HepG2 (cell line): ENCODE data around the gene GADD45A. TPM values are rescaled to one million over a fixed set of nuclear protein-coding genes. Genes with fewer than 3 reads are reported as not detected.

Experiments
- ATAC-seq: fragments of 200-7000 bp; cut with Tn5 transposase; 3 replicates; pipeline ENCODE4 v1.9.1; 2020; ENCODE audit warnings: mild to moderate bottlenecking, moderate library complexity
- BruUV-seq: library from RNA; stranded (reverse); fragments of 400-500 nt; replicated peaks from 2 replicates; lab custom pipeline; 2021; lab: Mats Ljungman, UMichigan
- CTCF ChIA-PET: fragments of 300-600 bp; formaldehyde crosslinking; extraction: SDS; loops from one replicate; lab custom pipeline; 2021; ENCODE audit warnings: low total read pairs, inconsistent platforms, low intra/inter-chr PET ratio; lab: Yijun Ruan, JAX
- POLR2A ChIA-PET: fragments of 350-600 bp; sonication (Branson Sonifier 250); formaldehyde crosslinking; loops from one replicate; lab custom pipeline; 2020; ENCODE audit warnings: antibody characterized with exemption, inconsistent platforms; lab: Yijun Ruan, JAX
- DNase-seq: peaks from one replicate; pipeline ENCODE4 v3.0.0-alpha.2; 2015; ENCODE audit warnings: low spot score
- FAIRE-seq: peaks from 3 replicates; lab custom pipeline; 2011; peaks lifted over from hg19 to GRCh38; lab: Jason Lieb, UNC
- H2AFZ ChIP-seq: one replicate; pipeline ENCODE4 v1.6.1; 2011; ENCODE audit warnings: low read length, inconsistent platforms
- H3K27ac ChIP-seq: fragments of 300-600 bp; 3 replicates; pipeline ENCODE4 v1.8.0; 2011; ENCODE audit warnings: mixed run types, mild to moderate bottlenecking, mixed read lengths, low read length, inconsistent platforms; ENCODE audit not compliant: insufficient read depth; ENCODE audit errors: extremely low read length
- H3K27me3 ChIP-seq, 2 experiments: fragments of 200-600 bp in 1 of 2; 2 replicates in 1 of 2; 3 replicates in 1 of 2; pipeline versions ENCODE4 v1.6.0 to v1.8.0; 2011; ENCODE audit warnings: low read length in 2 of 2, mild to moderate bottlenecking in 2 of 2, moderate library complexity in 2 of 2, inconsistent platforms in 1 of 2; ENCODE audit not compliant: insufficient read depth in 2 of 2, control insufficient read depth in 1 of 2
- H3K36me3 ChIP-seq, 2 experiments: fragments of 200-600 bp in 1 of 2; replicated peaks in 1 of 2; 2 replicates in 1 of 2; 3 replicates in 1 of 2; pipeline versions ENCODE4 v1.5.1 to v1.8.0; 2011; ENCODE audit warnings: low read length in 2 of 2, inconsistent platforms in 1 of 2; ENCODE audit not compliant: insufficient read depth in 2 of 2, control insufficient read depth in 1 of 2
- H3K4me1 ChIP-seq: 2 replicates; pipeline ENCODE4 v1.5.1; 2012; ENCODE audit warnings: low read length, inconsistent platforms; ENCODE audit not compliant: insufficient read depth
- H3K4me2 ChIP-seq: 2 replicates; pipeline ENCODE4 v1.6.0; 2011; ENCODE audit warnings: low read depth, low read length, inconsistent platforms
- H3K4me3 ChIP-seq, 3 experiments: fragments of 200-600 bp in 1 of 3; sonication (generic), shearing (Covaris generic) in 1 of 3; replicated peaks in 1 of 3; 2 replicates each; pipeline ENCODE4 v1.5.1; 2011 to 2016; ENCODE audit warnings: low read length in 3 of 3, inconsistent platforms in 2 of 3, low read depth in 2 of 3, mild to moderate bottlenecking in 2 of 3, control low read depth in 1 of 3, mixed read lengths in 1 of 3; ENCODE audit not compliant: insufficient read depth in 1 of 3
- H3K79me2 ChIP-seq: one replicate; pipeline ENCODE4 v1.6.1; 2011; ENCODE audit warnings: low read length, inconsistent platforms; ENCODE audit not compliant: insufficient read depth
- H3K9ac ChIP-seq: 2 replicates; pipeline ENCODE4 v1.6.0; 2011; ENCODE audit warnings: mild to moderate bottlenecking, low read depth, low read length, inconsistent platforms; ENCODE audit not compliant: insufficient read depth
- H3K9me3 ChIP-seq: 2 replicates; pipeline ENCODE4 v1.5.1; 2012; ENCODE audit warnings: mild to moderate bottlenecking, low read length
- H4K20me1 ChIP-seq: 2 replicates; pipeline ENCODE4 v1.6.0; 2011; ENCODE audit warnings: inconsistent platforms, mild to moderate bottlenecking, low read length, moderate library complexity; ENCODE audit not compliant: insufficient read depth
- AGO2 ChIP-seq: fragments of 200-400 bp; formaldehyde crosslinking; optimal IDR thresholded peaks from 2 replicates; pipeline ENCODE3; 2017; ENCODE audit warnings: mild to moderate bottlenecking, low read depth, low read length, moderate library complexity
- CENPT ChIP-seq: sonication (generic); formaldehyde crosslinking; IDR thresholded peaks from 2 replicates; pipeline ENCODE4 v1.8.0; 2022; ENCODE audit warnings: low read depth, mild to moderate bottlenecking, moderate library complexity, missing genetic modification reagents
- FOXK1 ChIP-seq: sonication (generic); formaldehyde crosslinking; IDR thresholded peaks from 2 replicates; pipeline ENCODE4 v1.4.0; 2020; ENCODE audit warnings: low read depth, missing genetic modification reagents, borderline replicate concordance
- PHF5A ChIP-seq: IDR thresholded peaks from one replicate; pipeline ENCODE4 v1.6.1; 2018; ENCODE audit warnings: low read depth, missing genetic modification reagents; ENCODE audit not compliant: unreplicated experiment
- POLR2A ChIP-seq, 2 experiments: IDR thresholded peaks; 2 replicates each; pipeline ENCODE4 v1.6.1; 2011; ENCODE audit warnings: low read depth in 2 of 2, low read length in 2 of 2, mild to moderate bottlenecking in 1 of 2, moderate library complexity in 1 of 2; ENCODE audit not compliant: insufficient read depth in 1 of 2
- RBFOX2 ChIP-seq: fragments of 200-400 bp; formaldehyde crosslinking; IDR thresholded peaks from 2 replicates; pipeline ENCODE4 v1.6.1; 2017; ENCODE audit warnings: low read depth, mild to moderate bottlenecking, low read length
- RFXAP ChIP-seq: sonication (generic); formaldehyde crosslinking; IDR thresholded peaks from 2 replicates; pipeline ENCODE4 v1.4.0; 2020; ENCODE audit warnings: missing genetic modification reagents, borderline replicate concordance
- RXRA ChIP-seq: sonication (generic); formaldehyde crosslinking; IDR thresholded peaks from 2 replicates; pipeline ENCODE4 v1.5.1; 2020; ENCODE audit warnings: missing genetic modification reagents
- SOX5 ChIP-seq: IDR thresholded peaks from 2 replicates; pipeline ENCODE4 v1.6.1; 2016; ENCODE audit warnings: borderline replicate concordance
- TBX2 ChIP-seq: sonication (generic); formaldehyde crosslinking; IDR thresholded peaks from 2 replicates; pipeline ENCODE4 v1.5.0; 2020; ENCODE audit warnings: missing genetic modification reagents, mild to moderate bottlenecking, borderline replicate concordance
- TP53 ChIP-seq: sonication (generic); formaldehyde crosslinking; conservative IDR thresholded peaks from 2 replicates; pipeline ENCODE4 v1.4.0; 2020; ENCODE audit warnings: missing genetic modification reagents
- ZNF264 ChIP-seq: sonication (generic); formaldehyde crosslinking; IDR thresholded peaks from 2 replicates; pipeline ENCODE4 v1.4.0; 2020; ENCODE audit warnings: missing genetic modification reagents
- ZNF577 ChIP-seq: sonication (generic); formaldehyde crosslinking; IDR thresholded peaks from 2 replicates; pipeline ENCODE4 v1.4.0; 2020; ENCODE audit warnings: mild to moderate bottlenecking, low read depth, missing genetic modification reagents, borderline replicate concordance
- ZNF615 ChIP-seq: sonication (generic); formaldehyde crosslinking; IDR thresholded peaks from 2 replicates; pipeline ENCODE4 v1.5.0; 2020; ENCODE audit warnings: mild to moderate bottlenecking, missing genetic modification reagents, borderline replicate concordance
- WGBS: methylation state at CpG from one replicate; pipeline ENCODE4 v1.1.6; 2017; ENCODE audit warnings: low lambda C conversion rate; 5-methylcytosine and 5-hydroxymethylcytosine counted together
- in situ Hi-C: cut with HindIII; loops from 2 replicates; pipeline ENCODE4 v1.10.0; 2017; ENCODE audit warnings: low pct_unique_long_range_greater_than_20kb; ENCODE audit not compliant: extremely low pct_ligation_motif_present
- intact Hi-C: fragments of 100-400 bp; cut with micrococcal nuclease; formaldehyde crosslinking; loops from one replicate; pipeline ENCODE4 v1.10.0; 2022; ENCODE audit not compliant: unreplicated experiment
- polyA plus RNA-seq, 8 experiments: library from polyadenylated mRNA; depleted of rRNA in 3 of 8; stranded (reverse) in 7 of 8; unstranded in 1 of 8; fragments of >200 nt; fragmentation: Illumina TruSeq in 4 of 8; extraction: Trizol in 4 of 8; gene quantifications; 2 replicates each; pipeline versions ENCODE4 v1.2.1 to v1.2.3, GENCODE V29; 2011 to 2016; ENCODE audit warnings: low read depth in 4 of 8, missing spikeins in 1 of 8, mixed read lengths in 1 of 8; ENCODE audit not compliant: insufficient read depth in 1 of 8
- total RNA-seq, 5 experiments: library from RNA; depleted of rRNA; stranded (reverse); fragments of >200 nt; fragmentation: Illumina TruSeq; extraction: Trizol; gene quantifications; 2 replicates each; pipeline ENCODE4 v1.2.3, GENCODE V29; 2016; ENCODE audit warnings: low read depth in 1 of 5
- TF ChIP-seq, protein P1 (sequence below): sonication (generic); formaldehyde crosslinking; IDR thresholded peaks from 2 replicates; pipeline ENCODE4 v1.4.0; 2020; ENCODE audit warnings: missing genetic modification reagents
- TF ChIP-seq, protein P2 (sequence below), 2 experiments: sonication (generic) in 1 of 2; formaldehyde crosslinking in 1 of 2; IDR thresholded peaks; 2 replicates each; pipeline versions ENCODE4 v1.5.1 to v1.6.1; 2011 to 2020; ENCODE audit warnings: borderline replicate concordance in 1 of 2, low read depth in 1 of 2, low read length in 1 of 2, mild to moderate bottlenecking in 1 of 2, missing genetic modification reagents in 1 of 2, moderate library complexity in 1 of 2
- TF ChIP-seq, protein P3 (sequence below): sonication (generic); formaldehyde crosslinking; IDR thresholded peaks from 2 replicates; pipeline ENCODE4 v1.5.1; 2020; ENCODE audit warnings: missing genetic modification reagents, mild to moderate bottlenecking, borderline replicate concordance

GADD45A gene
- total and polyA plus RNA-seq, 2 of the 13 experiments (the other 11 are each of a cell fraction or from before 2014, with no cell fraction given) = 33.2 to 46.2 TPM

DNA sequence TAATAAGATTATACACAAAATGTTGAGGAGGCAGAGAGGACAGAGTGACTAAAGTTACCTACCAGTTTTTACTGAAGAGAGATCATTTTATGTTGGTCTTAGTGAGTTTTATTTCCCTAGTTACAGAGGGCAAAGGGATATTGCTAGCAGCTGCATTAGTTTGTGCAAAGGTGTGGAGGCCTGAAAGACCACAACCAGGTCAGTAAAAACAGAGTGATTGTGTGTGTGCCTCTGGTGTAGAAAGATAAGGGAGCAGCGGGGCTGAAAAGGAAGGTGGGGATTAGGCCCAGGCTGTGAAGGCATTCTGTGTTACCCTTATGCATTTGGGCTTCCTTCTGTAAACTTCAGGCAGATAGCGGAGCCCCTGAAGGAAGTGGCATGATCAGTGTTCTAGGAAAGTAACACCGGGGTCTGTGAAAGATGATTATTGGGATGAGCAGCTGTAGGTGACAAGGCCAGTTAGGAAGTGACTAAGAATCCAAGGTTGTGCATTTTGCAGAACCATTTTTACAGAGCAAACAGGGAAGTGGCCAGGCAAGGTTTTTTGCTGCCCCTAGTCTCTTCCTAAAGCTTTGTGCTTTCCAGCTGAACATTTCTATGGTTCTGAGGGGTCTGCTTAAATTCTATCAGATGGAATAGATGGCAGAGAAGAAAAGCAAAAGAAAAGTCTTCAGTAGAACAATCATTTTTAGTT, 3.7 kb downstream of the GADD45A start:
- Histone ChIP-seq H4K20me1 (peaks cover 15% of the 10 kb centered on the region), H3K36me3 (peaks cover 1 to 14% of the 10 kb centered on the region in 2 experiments; a peak in 2 of 5 replicates), H3K4me2 (peak overlapping the region; percentile 96), H3K4me1 (peaks cover 35% of the 10 kb centered on the region), H2AFZ (no peak overlapping the region), H3K9me3 (no peaks in the 10 kb centered on the region), H3K27ac (peak overlapping the region; percentile 6), H3K9ac (no peak overlapping the region), H3K4me3 (no peak overlapping the region; a peak in 1 of 6 replicates), H3K27me3 (no peaks in the 10 kb centered on the region; a peak in 1 of 5 replicates), H3K79me2 (peaks cover 28% of the 10 kb centered on the region)
- FAIRE-seq = no peak
- in situ Hi-C loops (loop anchor here (5.0 to 10.0 kb wide), 2 partner anchors 74 to 124 kb away; no protein-coding TSS in a partner anchor), intact Hi-C loops (loop anchor here (1.0 to 5.0 kb wide), 3 partner anchors 9 to 261 kb away; no protein-coding TSS in a partner anchor)
- ChIA-PET POLR2A (interaction anchor here (1.0 to 2.2 kb wide), 5 partner anchors 12 to 148 kb away, joined by 3 to 11 read pairs (median 3); no protein-coding TSS in a partner anchor), CTCF (no interaction called here)
- 90% methylated on average over 3 of the region's 3 CpGs for WGBS
- no peak for DNase-seq
- no TSS peak for BruUV-seq
- no peak for ATAC-seq
- TF ChIP-seq ZNF264 (CRISPR knock-in tag) (no peak), CENPT (CRISPR knock-in tag) (no peak), TP53 (CRISPR knock-in tag) (no peak), PHF5A (CRISPR knock-in tag) (no peak), RBFOX2 (peak; percentile 92), POLR2A (IDR thresholded peaks at IDR 0.05; ENCODE audit: insufficient read depth in 1 of 2, low read depth in 2 of 2, low read length in 2 of 2) (peak; percentile 56 to 84; a peak in 2 of 4 replicates), AGO2 (peak; percentile 85), TBX2 (CRISPR knock-in tag) (peak; percentile 40; the same call in 1 of the 2 replicates), RXRA (CRISPR knock-in tag) (no peak), ZNF577 (no peak), ZNF615 (CRISPR knock-in tag) (0 out of 2 replicates have a peak, but pooled peaks have one; percentile 36), RFXAP (CRISPR knock-in tag) (no peak), FOXK1 (peak; percentile 26; the same call in 1 of the 2 replicates), SOX5 (0 out of 2 replicates have a peak, but pooled peaks have one; percentile 5)
- TF ChIP-seq, protein P1, sequence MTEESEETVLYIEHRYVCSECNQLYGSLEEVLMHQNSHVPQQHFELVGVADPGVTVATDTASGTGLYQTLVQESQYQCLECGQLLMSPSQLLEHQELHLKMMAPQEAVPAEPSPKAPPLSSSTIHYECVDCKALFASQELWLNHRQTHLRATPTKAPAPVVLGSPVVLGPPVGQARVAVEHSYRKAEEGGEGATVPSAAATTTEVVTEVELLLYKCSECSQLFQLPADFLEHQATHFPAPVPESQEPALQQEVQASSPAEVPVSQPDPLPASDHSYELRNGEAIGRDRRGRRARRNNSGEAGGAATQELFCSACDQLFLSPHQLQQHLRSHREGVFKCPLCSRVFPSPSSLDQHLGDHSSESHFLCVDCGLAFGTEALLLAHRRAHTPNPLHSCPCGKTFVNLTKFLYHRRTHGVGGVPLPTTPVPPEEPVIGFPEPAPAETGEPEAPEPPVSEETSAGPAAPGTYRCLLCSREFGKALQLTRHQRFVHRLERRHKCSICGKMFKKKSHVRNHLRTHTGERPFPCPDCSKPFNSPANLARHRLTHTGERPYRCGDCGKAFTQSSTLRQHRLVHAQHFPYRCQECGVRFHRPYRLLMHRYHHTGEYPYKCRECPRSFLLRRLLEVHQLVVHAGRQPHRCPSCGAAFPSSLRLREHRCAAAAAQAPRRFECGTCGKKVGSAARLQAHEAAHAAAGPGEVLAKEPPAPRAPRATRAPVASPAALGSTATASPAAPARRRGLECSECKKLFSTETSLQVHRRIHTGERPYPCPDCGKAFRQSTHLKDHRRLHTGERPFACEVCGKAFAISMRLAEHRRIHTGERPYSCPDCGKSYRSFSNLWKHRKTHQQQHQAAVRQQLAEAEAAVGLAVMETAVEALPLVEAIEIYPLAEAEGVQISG (CRISPR knock-in tag) = no peak
- TF ChIP-seq, protein P2, sequence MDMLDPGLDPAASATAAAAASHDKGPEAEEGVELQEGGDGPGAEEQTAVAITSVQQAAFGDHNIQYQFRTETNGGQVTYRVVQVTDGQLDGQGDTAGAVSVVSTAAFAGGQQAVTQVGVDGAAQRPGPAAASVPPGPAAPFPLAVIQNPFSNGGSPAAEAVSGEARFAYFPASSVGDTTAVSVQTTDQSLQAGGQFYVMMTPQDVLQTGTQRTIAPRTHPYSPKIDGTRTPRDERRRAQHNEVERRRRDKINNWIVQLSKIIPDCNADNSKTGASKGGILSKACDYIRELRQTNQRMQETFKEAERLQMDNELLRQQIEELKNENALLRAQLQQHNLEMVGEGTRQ (IDR thresholded peaks at IDR 0.05; ENCODE audit: low read depth, low read length) = no peak
- TF ChIP-seq, protein P2 (CRISPR knock-in tag; IDR thresholded peaks at IDR 0.05; ENCODE audit: borderline replicate concordance) = no peak
- TF ChIP-seq, protein P3, sequence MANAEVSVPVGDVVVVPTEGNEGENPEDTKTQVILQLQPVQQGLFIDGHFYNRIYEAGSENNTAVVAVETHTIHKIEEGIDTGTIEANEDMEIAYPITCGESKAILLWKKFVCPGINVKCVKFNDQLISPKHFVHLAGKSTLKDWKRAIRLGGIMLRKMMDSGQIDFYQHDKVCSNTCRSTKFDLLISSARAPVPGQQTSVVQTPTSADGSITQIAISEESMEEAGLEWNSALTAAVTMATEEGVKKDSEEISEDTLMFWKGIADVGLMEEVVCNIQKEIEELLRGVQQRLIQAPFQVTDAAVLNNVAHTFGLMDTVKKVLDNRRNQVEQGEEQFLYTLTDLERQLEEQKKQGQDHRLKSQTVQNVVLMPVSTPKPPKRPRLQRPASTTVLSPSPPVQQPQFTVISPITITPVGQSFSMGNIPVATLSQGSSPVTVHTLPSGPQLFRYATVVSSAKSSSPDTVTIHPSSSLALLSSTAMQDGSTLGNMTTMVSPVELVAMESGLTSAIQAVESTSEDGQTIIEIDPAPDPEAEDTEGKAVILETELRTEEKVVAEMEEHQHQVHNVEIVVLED (CRISPR knock-in tag) = no peak
